Stimulated activated CD8-positive, alpha-beta memory T cell treated with anti-CD3 and anti-CD28 coated beads, Interleukin-7, amount 100 ng/mL, for 24 hours (primary cell): ENCODE results near the gene CCNDBP1.

Experiments
- DNase-seq: peaks from one replicate; pipeline ENCODE4 v3.0.0-alpha.2; 2020; ENCODE audit warnings: low read depth

CCNDBP1 gene

GRCh38 chr15:43246261-43246774 lies 61.1 kb downstream of the CCNDBP1 start:
- no peak for DNase-seq
